HCT116 (cell line): ENCODE measurements around the gene MTMR12. TPM values are rescaled to one million over a fixed set of nuclear protein-coding genes. Genes with fewer than 3 reads are reported as not detected.

ENCODE experiments used
- ATAC-seq: fragments of 200-7000 bp; cut with Tn5 transposase; 2 replicates; pipeline ENCODE4 v1.9.1; 2020; ENCODE audit warnings: mild to moderate bottlenecking, moderate library complexity
- BruUV-seq: library from RNA; stranded (reverse); fragments of 400-500 nt; replicated peaks from 2 replicates; lab custom pipeline; 2021; lab: Mats Ljungman, UMichigan
- CTCF ChIA-PET: fragments of 300-600 bp; sonication (Branson Sonifier 250); formaldehyde crosslinking; loops from one replicate; lab custom pipeline; 2021; ENCODE audit warnings: antibody characterized with exemption; lab: Charles Lee
- POLR2A ChIA-PET: fragments of 300-600, 350-600 bp; sonication (Branson Sonifier 250); formaldehyde crosslinking; loops from one replicate; lab custom pipeline; 2021; ENCODE audit warnings: antibody characterized with exemption; lab: Charles Lee
- RAD21 ChIA-PET, 2 experiments: fragments of 300-600 bp; sonication (Branson Sonifier 250); formaldehyde crosslinking; loops; one replicate each; lab custom pipeline; 2023; ENCODE audit warnings: low total read pairs in 2 of 2; ENCODE audit not compliant: uncharacterized antibody in 2 of 2, unreplicated experiment in 2 of 2, low non-redundant PET in 1 of 2; lab: Charles Lee
- DNase-seq: peaks from one replicate; pipeline ENCODE4 v3.0.0-alpha.2; 2010; ENCODE audit warnings: low read depth, low spot score
- H2AFZ ChIP-seq: fragments of 200-600 bp; shearing (Covaris generic), sonication (generic); 2 replicates; pipeline ENCODE4 v1.6.1; 2017; ENCODE audit warnings: low read depth, mixed run types, mixed read lengths, antibody characterized with exemption, low read length; ENCODE audit not compliant: poor library complexity, severe bottlenecking
- H3K27ac ChIP-seq: 2 replicates; pipeline ENCODE4 v1.5.1; 2012; ENCODE audit warnings: low read depth, low read length
- H3K27me3 ChIP-seq: fragments of 200-600 bp; sonication (generic); 2 replicates; pipeline ENCODE4 v1.6.1; 2016; ENCODE audit warnings: mixed run types, low read length, mixed read lengths; ENCODE audit not compliant: insufficient read depth
- H3K36me3 ChIP-seq, 2 experiments: fragments of 200-500 bp in 1 of 2; fragments of 200-600 bp in 1 of 2; sonication (Bioruptor generic) in 1 of 2; sonication (generic) in 1 of 2; 2 replicates each; pipeline versions ENCODE4 v1.5.1 to v1.6.1; 2014 to 2016; ENCODE audit warnings: low read length in 2 of 2, inconsistent platforms in 1 of 2, mixed read lengths in 1 of 2, mixed run types in 1 of 2; ENCODE audit not compliant: insufficient read depth in 2 of 2, control insufficient read depth in 1 of 2
- H3K4me1 ChIP-seq, 2 experiments: fragments of 200-600 bp in 1 of 2; sonication (generic) in 1 of 2; 2 replicates each; pipeline versions ENCODE4 v1.5.1 to v1.6.1; 2012 to 2017; ENCODE audit warnings: low read length in 2 of 2, inconsistent platforms in 1 of 2, mild to moderate bottlenecking in 1 of 2, mixed read lengths in 1 of 2, mixed run types in 1 of 2, moderate library complexity in 1 of 2; ENCODE audit not compliant: insufficient read depth in 2 of 2, control insufficient read depth in 1 of 2
- H3K4me2 ChIP-seq: fragments of 200-600 bp; sonication (generic); 2 replicates; pipeline ENCODE4 v1.6.1; 2017; ENCODE audit warnings: mixed run types, low read length, mixed read lengths
- H3K4me3 ChIP-seq, 2 experiments: fragments of 200-600 bp in 1 of 2; sonication (generic) in 1 of 2; replicated peaks in 1 of 2; 2 replicates each; pipeline ENCODE4 v1.5.1; 2011 to 2016; ENCODE audit warnings: low read length in 2 of 2, control low read depth in 1 of 2, low read depth in 1 of 2, mild to moderate bottlenecking in 1 of 2, mixed read lengths in 1 of 2, mixed run types in 1 of 2
- H3K79me2 ChIP-seq: fragments of 200-600 bp; sonication (generic); 2 replicates; pipeline ENCODE4 v1.6.1; 2017; ENCODE audit warnings: mild to moderate bottlenecking, mixed run types, low read length, moderate library complexity, mixed read lengths; ENCODE audit not compliant: insufficient read depth
- H3K9ac ChIP-seq: fragments of 200-600 bp; sonication (generic); 2 replicates; pipeline ENCODE4 v1.6.1; 2016; ENCODE audit warnings: low read length, mixed read lengths
- H3K9me2 ChIP-seq: fragments of 200-600 bp; sonication (generic), shearing (Covaris generic); 2 replicates; pipeline ENCODE4 v1.6.1; 2017; ENCODE audit warnings: mixed run types, mild to moderate bottlenecking, moderate library complexity; ENCODE audit not compliant: insufficient read depth
- H3K9me3 ChIP-seq, 2 experiments: fragments of 200-500 bp in 1 of 2; fragments of 200-600 bp in 1 of 2; sonication (Bioruptor generic) in 1 of 2; sonication (generic) in 1 of 2; 2 replicates each; pipeline ENCODE4 v1.6.1; 2014 to 2017; ENCODE audit warnings: low read length in 2 of 2, mixed read lengths in 2 of 2, inconsistent platforms in 1 of 2, low read depth in 1 of 2, mild to moderate bottlenecking in 1 of 2, mixed run types in 1 of 2, moderate library complexity in 1 of 2; ENCODE audit not compliant: control insufficient read depth in 1 of 2, insufficient read depth in 1 of 2
- H4K20me1 ChIP-seq: fragments of 200-600 bp; sonication (generic), shearing (Covaris generic); 2 replicates; pipeline ENCODE4 v1.6.1; 2017; ENCODE audit warnings: mixed run types, mild to moderate bottlenecking, moderate library complexity; ENCODE audit not compliant: insufficient read depth
- ELF1 ChIP-seq: IDR thresholded peaks from 2 replicates; pipeline ENCODE4 v1.6.1; 2012; ENCODE audit warnings: low read depth, borderline replicate concordance
- MAX ChIP-seq: IDR thresholded peaks from 2 replicates; pipeline ENCODE4 v1.6.1; 2012
- POLR2A ChIP-seq: IDR thresholded peaks from 2 replicates; pipeline ENCODE4 v1.7.0; 2011; ENCODE audit warnings: borderline replicate concordance; ENCODE audit not compliant: insufficient read depth, insufficient read length; ENCODE audit errors: extremely low read depth
- RAD21 ChIP-seq: IDR thresholded peaks from 2 replicates; pipeline ENCODE4 v1.6.1; 2012; ENCODE audit warnings: low read depth, mild to moderate bottlenecking
- REST ChIP-seq: IDR thresholded peaks from 2 replicates; pipeline ENCODE4 v1.6.1; 2012; ENCODE audit warnings: low read depth
- SIN3A ChIP-seq: IDR thresholded peaks from 2 replicates; pipeline ENCODE4 v1.6.1; 2012; ENCODE audit warnings: low read depth
- SRF ChIP-seq: IDR thresholded peaks from 2 replicates; pipeline ENCODE4 v1.6.1; 2012; ENCODE audit warnings: low read depth
- TCF7L2 ChIP-seq: IDR thresholded peaks from 2 replicates; pipeline ENCODE4 v1.7.0; 2011; ENCODE audit warnings: borderline replicate concordance, inconsistent platforms; ENCODE audit not compliant: insufficient read depth, insufficient read length; ENCODE audit errors: extremely low read depth
- ZNF274 ChIP-seq: fragments of 200-500 bp; sonication (Bioruptor generic); IDR thresholded peaks from 2 replicates; pipeline ENCODE4 v1.6.1; 2014; ENCODE audit warnings: mild to moderate bottlenecking, low read depth, low read length, inconsistent platforms
- intact Hi-C: fragments of 100-400 bp; cut with micrococcal nuclease; formaldehyde crosslinking; loops from 2 replicates; pipeline ENCODE4 v1.10.0; 2022
- total RNA-seq: library from RNA; stranded (reverse); gene quantifications from one replicate; pipeline ENCODE4 v1.2.1, GENCODE V29; 2021; ENCODE audit not compliant: unreplicated experiment
- TF ChIP-seq, protein P1 (sequence below): IDR thresholded peaks from 2 replicates; pipeline ENCODE4 v1.6.1; 2011; ENCODE audit warnings: mild to moderate bottlenecking, low read length, moderate library complexity; ENCODE audit not compliant: insufficient replicate concordance; ENCODE audit errors: extremely low read depth
- TF ChIP-seq, protein P2 (sequence below): IDR thresholded peaks from 2 replicates; pipeline ENCODE4 v1.6.1; 2012

MTMR12 gene
- total RNA-seq, 1 experiment from 2014 or later, result 27.3 TPM

- TF ChIP-seq, protein P1, sequence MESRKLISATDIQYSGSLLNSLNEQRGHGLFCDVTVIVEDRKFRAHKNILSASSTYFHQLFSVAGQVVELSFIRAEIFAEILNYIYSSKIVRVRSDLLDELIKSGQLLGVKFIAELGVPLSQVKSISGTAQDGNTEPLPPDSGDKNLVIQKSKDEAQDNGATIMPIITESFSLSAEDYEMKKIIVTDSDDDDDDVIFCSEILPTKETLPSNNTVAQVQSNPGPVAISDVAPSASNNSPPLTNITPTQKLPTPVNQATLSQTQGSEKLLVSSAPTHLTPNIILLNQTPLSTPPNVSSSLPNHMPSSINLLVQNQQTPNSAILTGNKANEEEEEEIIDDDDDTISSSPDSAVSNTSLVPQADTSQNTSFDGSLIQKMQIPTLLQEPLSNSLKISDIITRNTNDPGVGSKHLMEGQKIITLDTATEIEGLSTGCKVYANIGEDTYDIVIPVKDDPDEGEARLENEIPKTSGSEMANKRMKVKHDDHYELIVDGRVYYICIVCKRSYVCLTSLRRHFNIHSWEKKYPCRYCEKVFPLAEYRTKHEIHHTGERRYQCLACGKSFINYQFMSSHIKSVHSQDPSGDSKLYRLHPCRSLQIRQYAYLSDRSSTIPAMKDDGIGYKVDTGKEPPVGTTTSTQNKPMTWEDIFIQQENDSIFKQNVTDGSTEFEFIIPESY, result no peak
Measured at GRCh38 chr5:32360906-32361305, 48.2 kb upstream of the MTMR12 start (continued).

- H2AFZ ChIP-seq, result no peak overlapping the region
- H3K27ac ChIP-seq, result no peak overlapping the region
- ChIA-PET POLR2A (no interaction called here), RAD21 (no interaction called here), CTCF (no interaction called here)
- no peaks in the 10 kb centered on the region for H3K9me2 ChIP-seq
- DNase-seq (no peak), ATAC-seq (no peak)
- H3K9me3 ChIP-seq, result no peaks in the 10 kb centered on the region
- TF ChIP-seq ZNF274, result no peak
- TF ChIP-seq SIN3A, result no peak
- intact Hi-C loops, result no loop called here
- H3K4me2 ChIP-seq, result no peak overlapping the region
- BruUV-seq, result no TSS peak
- H3K79me2 ChIP-seq, result no peaks in the 10 kb centered on the region
- no peaks in the 10 kb centered on the region for H3K27me3 ChIP-seq
- H3K4me3 ChIP-seq, result no peak overlapping the region
- no peaks in the 10 kb centered on the region for H4K20me1 ChIP-seq
- H3K36me3 ChIP-seq, result peaks cover 19 to 29% of the 10 kb centered on the region in 2 experiments; a peak in 3 of 4 replicates
- H3K9ac ChIP-seq, result no peak overlapping the region
- no peaks in the 10 kb centered on the region for H3K4me1 ChIP-seq
Measured at GRCh38 chr5:32358611-32359010, 45.9 kb upstream of the MTMR12 start.

DNA sequence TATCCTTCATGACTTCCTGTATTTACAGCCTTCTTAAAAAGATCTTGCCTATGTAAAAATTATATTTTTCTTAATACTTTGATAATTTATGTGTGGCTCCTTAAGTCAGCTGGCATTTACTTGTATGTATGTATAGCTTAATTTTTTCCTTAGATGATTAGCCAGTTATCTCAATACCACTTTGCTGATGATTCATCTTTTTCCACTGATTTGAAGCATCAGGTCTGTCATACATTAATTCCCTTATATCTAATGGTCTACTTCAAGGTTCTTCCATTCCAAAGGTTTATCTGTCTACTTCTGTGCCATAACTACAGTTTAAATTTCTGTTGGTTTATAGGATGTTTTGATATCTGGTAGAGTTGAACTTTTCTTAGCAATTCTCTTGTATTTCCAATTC lies 44.9 kb upstream of the MTMR12 start:
- BruUV-seq, result no TSS peak
- RAD21 ChIA-PET, result no interaction called here
- TF ChIP-seq SIN3A (no peak), REST (no peak), SRF (no peak), TCF7L2 (no peak), POLR2A (no peak), RAD21 (no peak), ELF1 (no peak), MAX (no peak)
- TF ChIP-seq, protein P2, sequence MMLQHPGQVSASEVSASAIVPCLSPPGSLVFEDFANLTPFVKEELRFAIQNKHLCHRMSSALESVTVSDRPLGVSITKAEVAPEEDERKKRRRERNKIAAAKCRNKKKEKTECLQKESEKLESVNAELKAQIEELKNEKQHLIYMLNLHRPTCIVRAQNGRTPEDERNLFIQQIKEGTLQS, result no peak

More for the DNA sequence above, 44.9 kb upstream of the MTMR12 start:
- no peak for ATAC-seq
- no peak overlapping the region for H3K9ac ChIP-seq
- no peaks in the 10 kb centered on the region for H3K9me2 ChIP-seq
- ChIA-PET POLR2A (no interaction called here), CTCF (no interaction called here)
- H3K79me2 ChIP-seq, result no peaks in the 10 kb centered on the region
- H3K9me3 ChIP-seq, result no peaks in the 10 kb centered on the region
- no peak for DNase-seq
- no peaks in the 10 kb centered on the region for H4K20me1 ChIP-seq
- no peak overlapping the region for H3K4me2 ChIP-seq
- H3K36me3 ChIP-seq, result peaks cover 10 to 22% of the 10 kb centered on the region in 2 experiments; a peak in 3 of 4 replicates
- intact Hi-C loops, result no loop called here
- H3K4me1 ChIP-seq, result no peaks in the 10 kb centered on the region
- H3K4me3 ChIP-seq, result no peak overlapping the region
- no peak overlapping the region for H3K27ac ChIP-seq
- no peaks in the 10 kb centered on the region for H3K27me3 ChIP-seq
- H2AFZ ChIP-seq, result no peak overlapping the region
